Measurements from ENCODE around the gene PI4K2B.

DNA sequence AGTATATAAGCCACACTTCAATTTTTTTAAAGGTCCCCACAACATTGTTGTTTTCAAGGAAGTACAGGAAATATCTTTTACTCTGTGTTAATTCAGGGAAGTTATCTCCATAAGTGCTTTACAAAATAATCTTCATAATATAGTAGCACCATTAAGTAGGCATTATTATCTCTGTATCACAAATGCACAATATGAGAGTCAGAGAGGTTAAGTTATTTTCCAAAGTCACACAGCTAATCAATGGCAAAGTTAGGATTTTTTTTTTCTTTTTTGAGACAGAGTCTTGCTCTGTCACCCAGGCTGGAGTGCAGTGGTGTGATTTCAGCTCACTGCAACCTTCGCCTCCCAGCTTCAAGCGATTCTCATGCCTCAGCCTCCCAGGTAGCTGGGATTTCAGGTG, 35.1 kb upstream of the PI4K2B start:
- no peak for TF ChIP-seq POLR2A (IDR thresholded peaks at IDR 0.05; ENCODE audit: extremely low read depth, insufficient read length)
- TF ChIP-seq, protein P1, sequence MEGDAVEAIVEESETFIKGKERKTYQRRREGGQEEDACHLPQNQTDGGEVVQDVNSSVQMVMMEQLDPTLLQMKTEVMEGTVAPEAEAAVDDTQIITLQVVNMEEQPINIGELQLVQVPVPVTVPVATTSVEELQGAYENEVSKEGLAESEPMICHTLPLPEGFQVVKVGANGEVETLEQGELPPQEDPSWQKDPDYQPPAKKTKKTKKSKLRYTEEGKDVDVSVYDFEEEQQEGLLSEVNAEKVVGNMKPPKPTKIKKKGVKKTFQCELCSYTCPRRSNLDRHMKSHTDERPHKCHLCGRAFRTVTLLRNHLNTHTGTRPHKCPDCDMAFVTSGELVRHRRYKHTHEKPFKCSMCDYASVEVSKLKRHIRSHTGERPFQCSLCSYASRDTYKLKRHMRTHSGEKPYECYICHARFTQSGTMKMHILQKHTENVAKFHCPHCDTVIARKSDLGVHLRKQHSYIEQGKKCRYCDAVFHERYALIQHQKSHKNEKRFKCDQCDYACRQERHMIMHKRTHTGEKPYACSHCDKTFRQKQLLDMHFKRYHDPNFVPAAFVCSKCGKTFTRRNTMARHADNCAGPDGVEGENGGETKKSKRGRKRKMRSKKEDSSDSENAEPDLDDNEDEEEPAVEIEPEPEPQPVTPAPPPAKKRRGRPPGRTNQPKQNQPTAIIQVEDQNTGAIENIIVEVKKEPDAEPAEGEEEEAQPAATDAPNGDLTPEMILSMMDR (IDR thresholded peaks at IDR 0.05; ENCODE audit: low read depth, low read length): no peak

Data from NB4 (cell line).